AG09319 (cell line): ENCODE data around the gene SLC25A38.
"Not testable (repeated sequence)": the region's sequence is repeated elsewhere in the genome, so short reads cannot be mapped to it uniquely, and the experiment has no call there.

Experiments
- DNase-seq: peaks from one replicate; pipeline ENCODE4 v3.0.0-alpha.2; 2010; ENCODE audit warnings: low read depth; ENCODE audit errors: extremely low read depth
- CTCF ChIP-seq: IDR thresholded peaks from 2 replicates; pipeline ENCODE4 v1.5.1; 2011; ENCODE audit warnings: low read depth, mild to moderate bottlenecking, inconsistent platforms, low read length, moderate library complexity

The SLC25A38 gene

DNA sequence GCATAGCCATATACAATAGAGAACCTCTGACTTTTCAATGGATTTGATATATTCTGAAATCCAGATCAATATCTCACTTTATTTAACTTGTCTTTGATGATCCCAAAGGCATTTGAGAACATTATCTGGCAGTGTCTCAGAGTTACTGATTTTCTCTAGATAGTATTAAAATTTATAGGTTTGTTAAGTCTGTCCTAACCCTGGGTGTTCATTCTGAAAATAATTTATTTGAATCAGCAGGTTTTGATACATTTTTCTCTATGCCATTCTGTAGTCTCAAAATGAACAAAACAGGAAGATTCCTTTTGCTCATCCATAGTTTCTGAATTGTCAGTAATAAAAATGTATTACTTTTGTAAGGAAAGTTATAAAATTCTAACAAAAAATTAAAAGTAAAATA is 39.4 kb upstream of the SLC25A38 start:
- no peak for TF ChIP-seq CTCF
- DNase-seq = no peak

GRCh38 chr3:39344746-39345344 is 38.3 kb upstream of the SLC25A38 start:
- no peak for DNase-seq
- no peak for TF ChIP-seq CTCF

GRCh38 chr3:39346785-39347585 is 36.2 kb upstream of the SLC25A38 start:
- no peak for TF ChIP-seq CTCF
- no peak for DNase-seq

GRCh38 chr3:39347586-39347876 is 35.6 kb upstream of the SLC25A38 start:
- no peak for DNase-seq
- no peak for TF ChIP-seq CTCF

GRCh38 chr3:39349080-39349479 is 34.1 kb upstream of the SLC25A38 start:
- DNase-seq = no peak
- TF ChIP-seq CTCF = no peak

GRCh38 chr3:39350714-39351113 is 32.5 kb upstream of the SLC25A38 start:
- TF ChIP-seq CTCF = no peak
- no peak for DNase-seq

- not testable (repeated sequence) for DNase-seq
Observed at GRCh38 chr3:39351134-39351533, 32.0 kb upstream of the SLC25A38 start.

DNA sequence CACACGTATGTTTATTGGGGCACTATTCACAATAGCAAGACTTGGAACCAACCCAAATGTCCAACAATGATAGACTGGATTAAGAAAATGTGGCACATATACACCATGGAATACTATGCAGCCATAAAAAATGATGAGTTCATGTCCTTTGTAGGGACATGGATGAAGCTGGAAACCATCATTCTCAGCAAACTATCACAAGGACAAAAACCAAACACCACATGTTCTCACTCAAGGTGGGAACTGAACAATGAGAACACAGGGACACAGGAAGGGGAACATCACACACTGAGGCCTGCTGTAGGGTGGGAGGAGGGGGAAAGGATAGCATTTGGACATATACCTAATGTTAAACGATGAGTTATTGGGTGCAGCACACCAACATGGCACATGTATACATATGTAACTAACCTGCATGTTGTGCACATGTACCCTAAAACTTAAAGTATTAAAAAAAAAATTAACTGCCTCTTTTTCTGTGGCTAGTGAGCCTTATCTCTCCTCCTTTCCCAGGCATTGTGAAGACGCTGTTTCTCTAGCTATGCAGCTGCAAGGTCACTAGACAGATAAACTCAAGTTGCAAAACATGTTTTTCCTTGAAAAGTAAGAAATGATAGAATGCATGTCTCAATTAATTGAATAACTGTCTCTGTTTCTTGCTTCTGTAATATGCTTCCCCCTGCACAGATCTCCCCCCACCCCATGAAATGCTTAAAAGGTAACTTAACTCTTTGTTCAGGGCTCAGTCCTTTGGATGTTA is 29.8 kb upstream of the SLC25A38 start:
- DNase-seq = not testable (repeated sequence)
